HCT116 (cell line): Measurements from ENCODE around the gene MYLK. TPM values are rescaled to one million over a fixed set of nuclear protein-coding genes. Genes with fewer than 3 reads are reported as not detected.

Experiments used
- ATAC-seq: fragments of 200-7000 bp; cut with Tn5 transposase; 2 replicates; pipeline ENCODE4 v1.9.1; 2020; ENCODE audit warnings: mild to moderate bottlenecking, moderate library complexity
- BruUV-seq: library from RNA; stranded (reverse); fragments of 400-500 nt; replicated peaks from 2 replicates; lab custom pipeline; 2021; lab: Mats Ljungman, UMichigan
- CTCF ChIA-PET: fragments of 300-600 bp; sonication (Branson Sonifier 250); formaldehyde crosslinking; loops from one replicate; lab custom pipeline; 2021; ENCODE audit warnings: antibody characterized with exemption; lab: Charles Lee
- POLR2A ChIA-PET: fragments of 300-600, 350-600 bp; sonication (Branson Sonifier 250); formaldehyde crosslinking; loops from one replicate; lab custom pipeline; 2021; ENCODE audit warnings: antibody characterized with exemption; lab: Charles Lee
- RAD21 ChIA-PET, 2 experiments: fragments of 300-600 bp; sonication (Branson Sonifier 250); formaldehyde crosslinking; loops; one replicate each; lab custom pipeline; 2023; ENCODE audit warnings: low total read pairs in 2 of 2; ENCODE audit not compliant: uncharacterized antibody in 2 of 2, unreplicated experiment in 2 of 2, low non-redundant PET in 1 of 2; lab: Charles Lee
- DNase-seq: peaks from one replicate; pipeline ENCODE4 v3.0.0-alpha.2; 2010; ENCODE audit warnings: low read depth, low spot score
- H2AFZ ChIP-seq: fragments of 200-600 bp; shearing (Covaris generic), sonication (generic); 2 replicates; pipeline ENCODE4 v1.6.1; 2017; ENCODE audit warnings: low read depth, mixed run types, mixed read lengths, antibody characterized with exemption, low read length; ENCODE audit not compliant: poor library complexity, severe bottlenecking
- H3K27ac ChIP-seq: 2 replicates; pipeline ENCODE4 v1.5.1; 2012; ENCODE audit warnings: low read depth, low read length
- H3K27me3 ChIP-seq: fragments of 200-600 bp; sonication (generic); 2 replicates; pipeline ENCODE4 v1.6.1; 2016; ENCODE audit warnings: mixed run types, low read length, mixed read lengths; ENCODE audit not compliant: insufficient read depth
- H3K36me3 ChIP-seq, 2 experiments: fragments of 200-500 bp in 1 of 2; fragments of 200-600 bp in 1 of 2; sonication (Bioruptor generic) in 1 of 2; sonication (generic) in 1 of 2; 2 replicates each; pipeline versions ENCODE4 v1.5.1 to v1.6.1; 2014 to 2016; ENCODE audit warnings: low read length in 2 of 2, inconsistent platforms in 1 of 2, mixed read lengths in 1 of 2, mixed run types in 1 of 2; ENCODE audit not compliant: insufficient read depth in 2 of 2, control insufficient read depth in 1 of 2
- H3K4me1 ChIP-seq, 2 experiments: fragments of 200-600 bp in 1 of 2; sonication (generic) in 1 of 2; 2 replicates each; pipeline versions ENCODE4 v1.5.1 to v1.6.1; 2012 to 2017; ENCODE audit warnings: low read length in 2 of 2, inconsistent platforms in 1 of 2, mild to moderate bottlenecking in 1 of 2, mixed read lengths in 1 of 2, mixed run types in 1 of 2, moderate library complexity in 1 of 2; ENCODE audit not compliant: insufficient read depth in 2 of 2, control insufficient read depth in 1 of 2
- H3K4me2 ChIP-seq: fragments of 200-600 bp; sonication (generic); 2 replicates; pipeline ENCODE4 v1.6.1; 2017; ENCODE audit warnings: mixed run types, low read length, mixed read lengths
- H3K4me3 ChIP-seq, 2 experiments: fragments of 200-600 bp in 1 of 2; sonication (generic) in 1 of 2; replicated peaks in 1 of 2; 2 replicates each; pipeline ENCODE4 v1.5.1; 2011 to 2016; ENCODE audit warnings: low read length in 2 of 2, control low read depth in 1 of 2, low read depth in 1 of 2, mild to moderate bottlenecking in 1 of 2, mixed read lengths in 1 of 2, mixed run types in 1 of 2
- H3K79me2 ChIP-seq: fragments of 200-600 bp; sonication (generic); 2 replicates; pipeline ENCODE4 v1.6.1; 2017; ENCODE audit warnings: mild to moderate bottlenecking, mixed run types, low read length, moderate library complexity, mixed read lengths; ENCODE audit not compliant: insufficient read depth
- H3K9ac ChIP-seq: fragments of 200-600 bp; sonication (generic); 2 replicates; pipeline ENCODE4 v1.6.1; 2016; ENCODE audit warnings: low read length, mixed read lengths
- H3K9me2 ChIP-seq: fragments of 200-600 bp; sonication (generic), shearing (Covaris generic); 2 replicates; pipeline ENCODE4 v1.6.1; 2017; ENCODE audit warnings: mixed run types, mild to moderate bottlenecking, moderate library complexity; ENCODE audit not compliant: insufficient read depth
- H3K9me3 ChIP-seq, 2 experiments: fragments of 200-500 bp in 1 of 2; fragments of 200-600 bp in 1 of 2; sonication (Bioruptor generic) in 1 of 2; sonication (generic) in 1 of 2; 2 replicates each; pipeline ENCODE4 v1.6.1; 2014 to 2017; ENCODE audit warnings: low read length in 2 of 2, mixed read lengths in 2 of 2, inconsistent platforms in 1 of 2, low read depth in 1 of 2, mild to moderate bottlenecking in 1 of 2, mixed run types in 1 of 2, moderate library complexity in 1 of 2; ENCODE audit not compliant: control insufficient read depth in 1 of 2, insufficient read depth in 1 of 2
- H4K20me1 ChIP-seq: fragments of 200-600 bp; sonication (generic), shearing (Covaris generic); 2 replicates; pipeline ENCODE4 v1.6.1; 2017; ENCODE audit warnings: mixed run types, mild to moderate bottlenecking, moderate library complexity; ENCODE audit not compliant: insufficient read depth
- ATF3 ChIP-seq: IDR thresholded peaks from 2 replicates; pipeline ENCODE4 v1.6.1; 2012
- CEBPB ChIP-seq: IDR thresholded peaks from 2 replicates; pipeline ENCODE4 v1.6.1; 2012; ENCODE audit warnings: low read depth
- ELF1 ChIP-seq: IDR thresholded peaks from 2 replicates; pipeline ENCODE4 v1.6.1; 2012; ENCODE audit warnings: low read depth, borderline replicate concordance
- FOSL1 ChIP-seq: IDR thresholded peaks from 2 replicates; pipeline ENCODE4 v1.6.1; 2012; ENCODE audit warnings: low read depth
- JUND ChIP-seq: IDR thresholded peaks from 2 replicates; pipeline ENCODE4 v1.6.1; 2012
- POLR2AphosphoS5 ChIP-seq: IDR thresholded peaks from 2 replicates; pipeline ENCODE4 v1.6.1; 2011; ENCODE audit warnings: mild to moderate bottlenecking, low read depth, low read length, moderate library complexity
- ZNF274 ChIP-seq: fragments of 200-500 bp; sonication (Bioruptor generic); IDR thresholded peaks from 2 replicates; pipeline ENCODE4 v1.6.1; 2014; ENCODE audit warnings: mild to moderate bottlenecking, low read depth, low read length, inconsistent platforms
- intact Hi-C: fragments of 100-400 bp; cut with micrococcal nuclease; formaldehyde crosslinking; loops from 2 replicates; pipeline ENCODE4 v1.10.0; 2022
- total RNA-seq: library from RNA; stranded (reverse); gene quantifications from one replicate; pipeline ENCODE4 v1.2.1, GENCODE V29; 2021; ENCODE audit not compliant: unreplicated experiment
- TF ChIP-seq, protein P1 (sequence below), 3 experiments: fragments of 200-600 bp in 1 of 3; sonication (generic) in 1 of 3; IDR thresholded peaks in 2 of 3; conservative IDR thresholded peaks in 1 of 3; 2 replicates each; pipeline ENCODE4 v1.5.1; 2012 to 2017; ENCODE audit warnings: low read depth in 2 of 3, low read length in 2 of 3, antibody characterized with exemption in 1 of 3, borderline replicate concordance in 1 of 3, control low read depth in 1 of 3, mild to moderate bottlenecking in 1 of 3, mixed read lengths in 1 of 3, mixed run types in 1 of 3, moderate library complexity in 1 of 3; ENCODE audit not compliant: insufficient read depth in 1 of 3
- TF ChIP-seq, protein P2 (sequence below): IDR thresholded peaks from 2 replicates; pipeline ENCODE4 v1.6.1; 2012

The MYLK gene
- total RNA-seq, 1 experiment from 2014 or later = 3.8 TPM

DNA sequence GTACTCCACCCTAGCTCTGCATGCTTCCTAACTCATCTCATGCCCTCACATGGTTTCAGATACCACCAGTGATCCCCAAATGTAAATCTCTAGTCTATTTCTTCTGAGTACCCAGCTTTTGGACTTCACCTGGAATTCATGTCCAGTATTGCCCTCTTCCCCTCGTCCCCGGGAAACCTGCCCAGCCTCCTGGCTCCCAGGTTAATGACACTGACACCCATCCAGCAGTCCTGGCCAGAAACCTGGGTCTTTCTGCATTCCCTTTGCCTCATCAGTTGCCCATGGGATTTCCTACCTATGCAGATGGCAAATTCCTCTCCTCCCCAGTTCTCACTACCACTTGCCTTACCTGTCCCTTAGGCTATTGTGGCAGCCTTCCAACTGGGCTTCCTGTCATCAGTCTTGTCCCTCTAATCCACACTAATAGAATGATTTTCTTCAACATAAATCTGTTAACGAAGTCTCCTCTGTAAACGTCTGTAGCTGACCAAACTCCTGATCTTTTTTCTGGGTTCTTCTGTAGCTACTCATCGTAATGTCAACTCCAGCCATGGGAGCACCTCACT, 15.3 kb upstream of the MYLK start:
- H3K9me3 ChIP-seq = no peaks in the 10 kb centered on the region
- no peaks in the 10 kb centered on the region for H4K20me1 ChIP-seq
- no peaks in the 10 kb centered on the region for H3K79me2 ChIP-seq
- H3K4me1 ChIP-seq = no peaks in the 10 kb centered on the region
- H3K4me2 ChIP-seq = no peak overlapping the region
- no peaks in the 10 kb centered on the region for H3K36me3 ChIP-seq
- intact Hi-C loops = no loop called here
- H3K9me2 ChIP-seq = no peaks in the 10 kb centered on the region
- DNase-seq (no peak), ATAC-seq (no peak)
- H3K27me3 ChIP-seq = no peaks in the 10 kb centered on the region
- BruUV-seq = no TSS peak
- ChIA-PET CTCF (no interaction called here), POLR2A (interaction anchor here (0.6 kb wide), 1 partner anchor 25 kb away, joined by 3 read pairs; no protein-coding TSS in a partner anchor), RAD21 (no interaction called here)
- TF ChIP-seq, protein P1, sequence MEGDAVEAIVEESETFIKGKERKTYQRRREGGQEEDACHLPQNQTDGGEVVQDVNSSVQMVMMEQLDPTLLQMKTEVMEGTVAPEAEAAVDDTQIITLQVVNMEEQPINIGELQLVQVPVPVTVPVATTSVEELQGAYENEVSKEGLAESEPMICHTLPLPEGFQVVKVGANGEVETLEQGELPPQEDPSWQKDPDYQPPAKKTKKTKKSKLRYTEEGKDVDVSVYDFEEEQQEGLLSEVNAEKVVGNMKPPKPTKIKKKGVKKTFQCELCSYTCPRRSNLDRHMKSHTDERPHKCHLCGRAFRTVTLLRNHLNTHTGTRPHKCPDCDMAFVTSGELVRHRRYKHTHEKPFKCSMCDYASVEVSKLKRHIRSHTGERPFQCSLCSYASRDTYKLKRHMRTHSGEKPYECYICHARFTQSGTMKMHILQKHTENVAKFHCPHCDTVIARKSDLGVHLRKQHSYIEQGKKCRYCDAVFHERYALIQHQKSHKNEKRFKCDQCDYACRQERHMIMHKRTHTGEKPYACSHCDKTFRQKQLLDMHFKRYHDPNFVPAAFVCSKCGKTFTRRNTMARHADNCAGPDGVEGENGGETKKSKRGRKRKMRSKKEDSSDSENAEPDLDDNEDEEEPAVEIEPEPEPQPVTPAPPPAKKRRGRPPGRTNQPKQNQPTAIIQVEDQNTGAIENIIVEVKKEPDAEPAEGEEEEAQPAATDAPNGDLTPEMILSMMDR (IDR thresholded peaks at IDR 0.05 in 2 of 3, conservative IDR thresholded peaks at IDR 0.05 in 1 of 3; ENCODE audit: borderline replicate concordance in 1 of 3, insufficient read depth in 1 of 3, low read depth in 2 of 3, low read length in 2 of 3) = no peak
- TF ChIP-seq ELF1 (no peak), JUND (no peak), FOSL1 (no peak), CEBPB (no peak), POLR2AphosphoS5 (no peak), ATF3 (no peak), ZNF274 (no peak)
- TF ChIP-seq, protein P2, sequence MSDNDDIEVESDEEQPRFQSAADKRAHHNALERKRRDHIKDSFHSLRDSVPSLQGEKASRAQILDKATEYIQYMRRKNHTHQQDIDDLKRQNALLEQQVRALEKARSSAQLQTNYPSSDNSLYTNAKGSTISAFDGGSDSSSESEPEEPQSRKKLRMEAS = no peak
- H2AFZ ChIP-seq = no peak overlapping the region
- no peak overlapping the region for H3K4me3 ChIP-seq
- H3K27ac ChIP-seq = no peak overlapping the region
- no peak overlapping the region for H3K9ac ChIP-seq
